ENCODE results near the gene AKT2. TPM values are rescaled to one million over a fixed set of nuclear protein-coding genes. Genes with fewer than 3 reads are reported as not detected.

Gene AKT2
- total and polyA plus RNA-seq, 5 experiments from 2014 or later, result 21.5 to 210 (median 26.9) TPM

GRCh38 chr19:40286971-40287421, 1.9 kb upstream of the AKT2 start:
- Mint-ChIP-seq H3K9me3 (no peaks in the 10 kb centered on the region), H3K27ac (peak overlapping the region; percentile 94 to 100 (median 98)), H3K4me1 (peaks cover 14 to 41% (median 38%) of the 10 kb centered on the region in 4 donors), H3K36me3 (peaks cover 0 to 3% (median 0%) of the 10 kb centered on the region in 3 donors), H3K4me3 (peak overlapping the region in 8 of 10 donors; percentile 23 to 98 (median 74)), H3K27me3 (no peaks in the 10 kb centered on the region)
- DNase-seq (no peak), ATAC-seq (no peak)
- POLR2A ChIA-PET, result interaction anchor here (0.6 to 3.9 kb wide), 4 partner anchors 12 to 196 kb away, joined by 5 to 22 read pairs (median 12); partner anchors contain the start of genes SERTAD3 and ZNF780A

- POLR2A ChIA-PET, result interaction anchor here (0.6 to 3.9 kb wide), 9 partner anchors 12 to 1153 kb away, joined by 3 to 22 read pairs (median 5); partner anchors contain the start of genes BLVRB, C19orf47, FBL and PLD3
These were observed 1.3 kb upstream of the AKT2 start for GRCh38 chr19:40286235-40286970.

GRCh38 chr19:40285353-40286234, 449 bp upstream of the AKT2 start:
- ATAC-seq (peak; percentile 69 to 77), DNase-seq (peak; percentile 92 to 100 (median 98))
- peak overlapping the region; percentile 79 to 99 (median 86) for H3K4me3 Mint-ChIP-seq
- peaks cover 18 to 54% (median 50%) of the 10 kb centered on the region in 4 donors for H3K4me1 Mint-ChIP-seq
- no peaks in the 10 kb centered on the region for H3K27me3 Mint-ChIP-seq
- POLR2A ChIA-PET, result interaction anchor here (0.5 to 3.9 kb wide), 13 partner anchors 11 to 978 kb away, joined by 3 to 22 read pairs (median 4); partner anchors contain the start of genes BLVRB, C19orf47, FBL and HNRNPUL1
- H3K27ac Mint-ChIP-seq, result peak overlapping the region; percentile 94 to 100 (median 98)
- peaks cover 0 to 3% (median 0%) of the 10 kb centered on the region in 3 donors for H3K36me3 Mint-ChIP-seq
- no peaks in the 10 kb centered on the region for H3K9me3 Mint-ChIP-seq

More at GRCh38 chr19:40286235-40286970, 1.3 kb upstream of the AKT2 start:
- DNase-seq (no peak), ATAC-seq (no peak)
- Mint-ChIP-seq H3K27ac (peak overlapping the region; percentile 94 to 100 (median 98)), H3K27me3 (no peaks in the 10 kb centered on the region), H3K9me3 (no peaks in the 10 kb centered on the region), H3K4me3 (peak overlapping the region; percentile 67 to 99 (median 84)), H3K36me3 (peaks cover 0 to 3% (median 0%) of the 10 kb centered on the region in 3 donors), H3K4me1 (peaks cover 14 to 47% (median 44%) of the 10 kb centered on the region in 4 donors)

- Mint-ChIP-seq H3K27me3 (no peaks in the 10 kb centered on the region), H3K27ac (peak overlapping the region; percentile 88 to 100 (median 99))
- no peak for DNase-seq
These were observed 969 bp downstream of the AKT2 start for GRCh38 chr19:40284251-40284500.

GRCh38 chr19:40283414-40284250, 1.5 kb downstream of the AKT2 start:
- H3K27me3 Mint-ChIP-seq, result no peaks in the 10 kb centered on the region
- peaks cover 27 to 74% (median 65%) of the 10 kb centered on the region in 4 donors for H3K4me1 Mint-ChIP-seq
- peak overlapping the region; percentile 88 to 100 (median 99) for H3K27ac Mint-ChIP-seq
- peaks cover 0 to 3% (median 0%) of the 10 kb centered on the region in 3 donors for H3K36me3 Mint-ChIP-seq
- H3K9me3 Mint-ChIP-seq, result no peaks in the 10 kb centered on the region
- POLR2A ChIA-PET, result interaction anchor here (0.5 to 3.9 kb wide), 6 partner anchors 9 to 353 kb away, joined by 3 to 22 read pairs (median 6); partner anchors contain the start of gene SERTAD3
- DNase-seq (peak in 1 of 10 donors; percentile 46), ATAC-seq (no peak)
- H3K4me3 Mint-ChIP-seq, result peak overlapping the region; percentile 82 to 99 (median 94)

More at GRCh38 chr19:40284251-40284500, 969 bp downstream of the AKT2 start:
- no peak for ATAC-seq
- POLR2A ChIA-PET, result interaction anchor here (0.5 to 3.9 kb wide), 7 partner anchors 9 to 353 kb away, joined by 3 to 22 read pairs (median 5); partner anchors contain the start of genes SERTAD1 and SERTAD3
- no peaks in the 10 kb centered on the region for H3K9me3 Mint-ChIP-seq
- H3K4me3 Mint-ChIP-seq, result peak overlapping the region; percentile 82 to 99 (median 94)
- peaks cover 0 to 3% (median 0%) of the 10 kb centered on the region in 3 donors for H3K36me3 Mint-ChIP-seq
- H3K4me1 Mint-ChIP-seq, result peaks cover 27 to 69% (median 62%) of the 10 kb centered on the region in 4 donors

- Mint-ChIP-seq H3K27ac (peak overlapping the region; percentile 87 to 100 (median 99)), H3K9me3 (no peaks in the 10 kb centered on the region), H3K4me1 (peaks cover 31 to 81% (median 72%) of the 10 kb centered on the region in 4 donors), H3K36me3 (peaks cover 0 to 3% (median 0%) of the 10 kb centered on the region in 3 donors), H3K27me3 (no peaks in the 10 kb centered on the region), H3K4me3 (peak overlapping the region; percentile 51 to 99 (median 90))
- DNase-seq (no peak), ATAC-seq (no peak)
- POLR2A ChIA-PET, result no interaction called here
These were observed 2.2 kb downstream of the AKT2 start for GRCh38 chr19:40282920-40283319.

GRCh38 chr19:40282209-40282580, 3.0 kb downstream of the AKT2 start:
- ATAC-seq (no peak), DNase-seq (no peak)
- POLR2A ChIA-PET, result no interaction called here
- H3K9me3 Mint-ChIP-seq, result no peaks in the 10 kb centered on the region
- peaks cover 38 to 88% (median 79%) of the 10 kb centered on the region in 4 donors for H3K4me1 Mint-ChIP-seq
- peak overlapping the region in 2 of 10 donors; percentile 71 to 98 for H3K4me3 Mint-ChIP-seq
- peaks cover 0 to 3% (median 0%) of the 10 kb centered on the region in 3 donors for H3K36me3 Mint-ChIP-seq
- no peaks in the 10 kb centered on the region for H3K27me3 Mint-ChIP-seq
- H3K27ac Mint-ChIP-seq, result peak overlapping the region in 8 of 10 donors; percentile 41 to 100 (median 98)

GRCh38 chr19:40281381-40282208, 3.5 kb downstream of the AKT2 start:
- Mint-ChIP-seq H3K36me3 (peaks cover 0 to 3% (median 0%) of the 10 kb centered on the region in 3 donors), H3K4me3 (peak overlapping the region in 4 of 10 donors; percentile 15 to 75 (median 39)), H3K9me3 (no peaks in the 10 kb centered on the region), H3K4me1 (peaks cover 39 to 90% (median 78%) of the 10 kb centered on the region in 4 donors), H3K27me3 (no peaks in the 10 kb centered on the region), H3K27ac (peak overlapping the region in 7 of 10 donors; percentile 11 to 96 (median 58))
- POLR2A ChIA-PET, result no interaction called here
- ATAC-seq (no peak), DNase-seq (no peak)

GRCh38 chr19:40280608-40281221, 4.4 kb downstream of the AKT2 start:
- Mint-ChIP-seq H3K27me3 (no peaks in the 10 kb centered on the region), H3K4me1 (peaks cover 41 to 88% (median 78%) of the 10 kb centered on the region in 4 donors), H3K27ac (peak overlapping the region; percentile 50 to 96 (median 84)), H3K4me3 (peak overlapping the region; percentile 55 to 77 (median 68)), H3K9me3 (no peaks in the 10 kb centered on the region), H3K36me3 (peaks cover 0 to 3% (median 0%) of the 10 kb centered on the region in 3 donors)
- DNase-seq (peak in 1 of 10 donors; percentile 38), ATAC-seq (no peak)
- POLR2A ChIA-PET, result no interaction called here

GRCh38 chr19:40279761-40280607, 5.2 kb downstream of the AKT2 start:
- POLR2A ChIA-PET, result interaction anchor here (0.7 kb wide), 1 partner anchor 68 kb away, joined by 4 read pairs; no protein-coding TSS in a partner anchor
- Mint-ChIP-seq H3K4me1 (peaks cover 42 to 90% (median 80%) of the 10 kb centered on the region in 4 donors), H3K27me3 (no peaks in the 10 kb centered on the region), H3K36me3 (peaks cover 0 to 3% (median 0%) of the 10 kb centered on the region in 3 donors), H3K4me3 (peak overlapping the region; percentile 55 to 77 (median 68)), H3K9me3 (no peaks in the 10 kb centered on the region), H3K27ac (peak overlapping the region in 9 of 10 donors; percentile 68 to 96 (median 89))
- DNase-seq (peak in 2 of 10 donors; percentile 24 to 43), ATAC-seq (no peak)
